Activated CD8-positive, alpha-beta memory T cell treated with anti-CD3 and anti-CD28 coated beads, Interleukin-2, amount 50 U/mL, for 4 hours (primary cell): Measurements from ENCODE around the gene ZNF625.
"Not testable (repeated sequence)": the region's sequence is repeated elsewhere in the genome, so short reads cannot be mapped to it uniquely, and the experiment has no call there.

Source experiments
- DNase-seq: peaks from one replicate; pipeline ENCODE4 v3.0.0-alpha.2; 2020

ZNF625 gene

DNA sequence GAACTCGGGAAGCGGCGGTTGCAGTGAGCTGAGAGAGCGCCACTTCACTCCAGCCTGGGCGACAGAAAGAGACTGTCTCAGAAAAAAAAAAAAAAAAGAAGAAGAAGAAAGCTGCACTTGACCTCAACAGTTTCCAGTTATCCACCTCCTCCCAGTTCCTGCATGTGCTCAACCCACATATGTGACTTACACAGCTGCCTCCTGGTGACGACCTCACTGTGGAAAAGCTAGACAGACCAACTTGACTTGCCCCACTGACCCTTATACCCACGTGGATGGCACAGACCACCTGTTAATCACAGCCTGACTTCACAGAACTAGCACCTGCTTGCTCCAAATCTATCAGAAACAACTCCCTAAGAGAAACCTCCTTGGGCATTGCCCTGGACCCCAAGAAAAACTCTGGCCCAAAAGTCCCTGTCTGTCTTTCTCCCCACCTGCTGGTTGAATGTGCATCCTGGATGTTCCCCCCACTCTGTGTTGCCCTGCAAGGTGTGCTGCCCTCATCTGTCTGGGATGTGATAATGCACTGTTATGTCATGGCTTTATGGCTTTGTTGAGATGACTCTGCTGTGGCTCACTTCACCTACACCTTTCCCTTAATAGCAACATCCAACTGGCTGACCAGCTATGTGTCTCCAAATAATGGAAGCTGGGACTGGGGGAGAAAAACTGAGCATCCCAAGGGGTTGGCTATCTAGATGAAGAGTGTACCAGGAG, 19.2 kb downstream of the ZNF625 start:
- DNase-seq: no peak

DNA sequence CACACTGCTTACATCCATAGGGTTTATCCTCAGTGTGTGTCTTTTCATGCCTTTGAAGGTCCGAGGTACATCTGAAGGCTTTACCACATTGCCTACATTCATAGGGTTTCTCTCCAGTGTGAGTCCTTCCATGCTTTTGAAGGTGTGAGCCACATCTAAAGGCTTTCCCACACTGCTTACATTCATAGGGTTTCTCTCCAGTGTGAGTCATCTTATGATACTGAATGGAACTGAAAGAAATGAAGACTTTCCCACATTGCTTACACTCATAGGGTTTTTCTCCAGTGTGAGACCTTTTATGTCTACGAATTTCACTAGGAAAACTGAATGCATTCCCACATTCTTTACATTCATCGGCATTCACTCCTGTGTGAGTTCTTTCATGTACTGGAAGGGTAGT, 23.5 kb downstream of the ZNF625 start:
- DNase-seq: no peak

DNA sequence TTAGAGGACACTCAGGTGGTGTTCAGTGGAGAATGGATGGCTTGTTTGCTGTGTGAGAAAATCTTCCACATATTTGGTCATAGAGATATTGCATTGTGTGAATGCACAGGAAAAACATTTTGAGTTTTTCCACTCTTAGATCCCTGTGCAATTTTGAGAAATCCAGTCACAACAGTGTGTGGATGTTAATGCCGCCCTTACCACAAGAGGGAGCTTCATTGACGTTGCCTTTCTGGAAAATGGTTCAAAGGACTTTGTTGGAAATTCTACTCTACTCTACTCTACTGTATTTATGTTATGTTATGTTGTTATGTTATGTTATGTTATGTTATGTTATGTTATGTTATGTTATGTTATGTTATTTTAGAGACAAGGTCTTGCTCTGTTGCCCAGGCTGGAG, 29.8 kb downstream of the ZNF625 start:
- no peak for DNase-seq

DNA sequence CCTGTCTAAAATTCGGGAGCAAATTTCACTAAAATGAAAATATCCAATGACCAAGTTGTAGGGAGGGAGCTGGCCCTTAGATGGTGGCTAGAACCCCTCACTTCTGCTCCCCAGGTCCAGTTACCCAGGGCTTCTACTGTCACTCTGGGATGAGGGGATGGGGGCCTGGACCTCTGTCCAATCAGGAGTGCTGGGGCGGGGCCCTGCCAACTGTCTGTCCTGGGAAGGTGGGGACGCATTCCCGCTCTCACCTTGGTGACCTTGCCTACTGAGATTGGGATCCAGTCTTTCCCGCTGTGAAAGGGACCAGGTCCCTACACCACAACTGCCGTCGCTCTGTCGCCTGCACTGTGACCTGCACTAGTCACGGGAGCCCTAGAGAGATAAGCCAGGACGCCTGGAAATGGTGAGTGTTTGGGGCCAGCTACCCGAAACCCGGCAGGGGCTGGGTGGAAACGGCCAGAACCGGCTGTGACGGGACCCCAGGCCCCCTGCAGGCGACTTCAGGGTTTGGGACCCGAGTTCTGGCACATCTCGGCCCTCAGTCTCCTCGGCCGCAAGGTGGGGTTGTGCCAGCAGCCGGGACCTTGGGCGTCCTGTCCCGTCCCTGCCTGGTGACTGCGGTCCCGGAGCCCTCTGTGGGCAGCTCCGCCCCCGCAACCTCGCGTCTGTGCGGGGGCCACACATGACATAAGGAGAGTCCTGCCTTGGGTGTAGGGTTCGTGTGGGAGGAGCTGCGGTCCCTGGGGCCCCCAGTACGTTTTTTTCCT, 39.1 kb downstream of the ZNF625 start:
- no peak for DNase-seq

DNA sequence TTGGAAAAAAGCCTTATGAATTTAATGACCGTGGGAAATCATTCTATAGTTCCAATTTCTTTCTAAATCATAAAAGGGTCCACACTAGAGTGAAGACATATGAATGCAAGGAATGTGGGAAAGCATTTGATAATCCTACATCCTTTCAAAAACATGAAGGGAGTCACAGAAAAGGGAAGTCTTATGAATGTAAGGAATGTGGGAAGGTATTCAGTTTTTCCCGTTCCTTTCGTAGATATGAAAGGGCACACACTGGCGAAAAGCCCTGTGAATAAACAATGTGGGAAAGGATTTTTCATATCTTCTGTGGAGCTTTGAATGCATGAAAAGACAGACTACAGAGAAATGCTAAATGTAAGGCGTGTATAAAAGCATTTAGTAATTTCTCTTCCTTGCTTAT, 43.4 kb downstream of the ZNF625 start:
- DNase-seq: no peak

GRCh38 chr19:12112701-12113100, 43.8 kb downstream of the ZNF625 start:
- no peak for DNase-seq

GRCh38 chr19:12111943-12112637, 44.4 kb downstream of the ZNF625 start:
- no peak for DNase-seq

DNA sequence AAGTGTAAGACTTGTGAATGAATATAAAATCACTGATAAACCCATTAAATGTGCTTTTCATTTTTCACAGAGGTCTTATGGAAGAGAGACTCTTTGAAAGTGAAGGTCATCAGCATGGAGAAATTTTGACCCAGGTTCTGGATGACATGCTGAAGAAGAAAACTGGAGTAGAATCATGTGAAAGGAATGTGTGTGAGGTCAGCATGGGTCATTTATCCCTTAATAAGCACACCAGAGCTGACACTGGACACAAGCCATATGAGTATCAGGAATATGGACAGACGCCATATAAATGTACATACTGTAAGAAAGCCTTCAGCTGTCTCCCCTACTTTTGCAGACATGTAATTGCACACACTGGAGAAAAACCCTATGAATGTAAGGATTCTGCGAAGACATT, 45.4 kb downstream of the ZNF625 start:
- no peak for DNase-seq

DNA sequence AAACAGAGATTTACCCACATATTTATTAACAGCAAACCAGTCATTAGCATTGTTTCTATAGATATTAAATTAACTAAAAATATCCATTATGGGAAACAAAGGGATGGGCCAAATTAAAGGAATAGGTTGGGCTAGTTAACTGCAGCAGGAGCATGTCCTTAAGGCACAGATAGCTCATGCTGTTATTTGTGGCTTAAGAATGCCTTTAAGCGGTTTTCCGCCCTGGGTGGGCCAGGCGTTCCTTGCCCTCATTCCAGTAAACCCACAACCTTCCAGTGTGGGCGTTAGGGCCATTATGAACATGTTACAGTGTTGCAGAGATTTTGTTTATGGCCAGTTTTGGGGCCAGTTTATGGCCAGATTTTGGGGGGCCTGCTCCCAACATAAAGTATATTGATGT, 52.6 kb downstream of the ZNF625 start:
- not testable (repeated sequence) for DNase-seq

GRCh38 chr19:12098040-12098439, 58.5 kb downstream of the ZNF625 start:
- no peak for DNase-seq

GRCh38 chr19:12095111-12095790, 61.3 kb downstream of the ZNF625 start:
- no peak for DNase-seq
